ENCODE data around the gene EEF1AKMT2.

The EEF1AKMT2 gene

GRCh38 chr10:124717911-124718741 is 73.6 kb downstream of the EEF1AKMT2 start:
- no peak for DNase-seq

GRCh38 chr10:124717041-124717757 is 74.5 kb downstream of the EEF1AKMT2 start:
- no peak for DNase-seq

- no peak for DNase-seq
Observed at GRCh38 chr10:124716369-124716768, 75.3 kb downstream of the EEF1AKMT2 start.

- DNase-seq, result no peak
Observed at GRCh38 chr10:124715439-124715838, 76.2 kb downstream of the EEF1AKMT2 start.

- no peak for DNase-seq
Observed at GRCh38 chr10:124713679-124714255, 77.9 kb downstream of the EEF1AKMT2 start.

GRCh38 chr10:124712704-124713407 is 78.8 kb downstream of the EEF1AKMT2 start:
- no peak for DNase-seq

- DNase-seq, result no peak
Observed at GRCh38 chr10:124711145-124711544, 80.5 kb downstream of the EEF1AKMT2 start.

- no peak for DNase-seq
Observed at GRCh38 chr10:124710266-124710881, 81.3 kb downstream of the EEF1AKMT2 start.

GRCh38 chr10:124709861-124710260 is 81.8 kb downstream of the EEF1AKMT2 start:
- no peak for DNase-seq

GRCh38 chr10:124708922-124709520 is 82.7 kb downstream of the EEF1AKMT2 start:
- DNase-seq, result no peak

GRCh38 chr10:124708246-124708779 is 83.4 kb downstream of the EEF1AKMT2 start:
- DNase-seq, result peak; percentile 74

All from islet precursor cell (in vitro differentiated cells).